C4-2B (cell line): ENCODE data around the gene IKZF4.

Source experiments
- H3K27ac ChIP-seq: fragments of 450-650 bp; 2 replicates; pipeline ENCODE4 v1.5.1; 2017
- CTCF ChIP-seq: fragments of 450-650 bp; conservative IDR thresholded peaks from 2 replicates; pipeline ENCODE4 v1.5.1; 2017; ENCODE audit warnings: mild to moderate bottlenecking
- ZFX ChIP-seq: fragments of 450-650 bp; IDR thresholded peaks from 2 replicates; pipeline ENCODE4 v1.6.1; 2017

Gene IKZF4

GRCh38 chr12:56074396-56074795 lies 53.6 kb downstream of the IKZF4 start:
- H3K27ac ChIP-seq: no peak overlapping the region
- TF ChIP-seq ZFX (no peak), CTCF (no peak)

GRCh38 chr12:56077966-56078365 lies 57.1 kb downstream of the IKZF4 start:
- H3K27ac ChIP-seq: peak overlapping the region; percentile 7

GRCh38 chr12:56078427-56078826 lies 57.6 kb downstream of the IKZF4 start:
- H3K27ac ChIP-seq: peak overlapping the region; percentile 97
- TF ChIP-seq CTCF (no peak), ZFX (no peak)

- peak overlapping the region; percentile 97 for H3K27ac ChIP-seq
- peak; percentile 31; the same call in 1 of the 2 replicates for TF ChIP-seq ZFX
- peak; percentile 98 for TF ChIP-seq CTCF
Measured at GRCh38 chr12:56078931-56079722, 58.3 kb downstream of the IKZF4 start.

- peak within 1 kb of the TSS; percentile 97 for H3K27ac ChIP-seq
- no peak for TF ChIP-seq ZFX
- TF ChIP-seq CTCF: no peak
Measured at GRCh38 chr12:56079723-56080555, 59.1 kb downstream of the IKZF4 start, which contains the start of gene ERBB3. ERBB3 (plus strand) TSS chr12:56080165; CDS start chr12:56080301, 136 bp downstream.

- peak overlapping the region; percentile 97 for H3K27ac ChIP-seq
Measured at GRCh38 chr12:56080556-56081138, 59.8 kb downstream of the IKZF4 start.

More at GRCh38 chr12:56080556-56081138, 59.8 kb downstream of the IKZF4 start:
- TF ChIP-seq CTCF (no peak; the same call in 1 of the 2 replicates), ZFX (no peak)
